Osteocyte (in vitro differentiated cells): Measurements from ENCODE around the gene CSMD2. TPM values are rescaled to one million over a fixed set of nuclear protein-coding genes. Genes with fewer than 3 reads are reported as not detected.

Source experiments
- DNase-seq: peaks from one replicate; pipeline ENCODE4 v3.0.0; 2021; ENCODE audit warnings: mixed read lengths; ENCODE audit not compliant: unreplicated experiment; ENCODE audit errors: extremely low spot score
- H3K27ac Mint-ChIP-seq: one replicate; pipeline ENCODE4 v1.8.0; 2021; ENCODE audit warnings: mild to moderate bottlenecking, mixed read lengths; ENCODE audit not compliant: unreplicated experiment
- H3K27me3 Mint-ChIP-seq: one replicate; pipeline ENCODE4 v1.8.0; 2021; ENCODE audit warnings: mixed read lengths; ENCODE audit not compliant: unreplicated experiment
- H3K36me3 Mint-ChIP-seq: one replicate; pipeline ENCODE4 v1.8.0; 2021; ENCODE audit warnings: mixed read lengths; ENCODE audit not compliant: unreplicated experiment
- H3K4me1 Mint-ChIP-seq: one replicate; pipeline ENCODE4 v1.8.0; 2021; ENCODE audit warnings: mixed read lengths; ENCODE audit not compliant: unreplicated experiment
- H3K4me3 Mint-ChIP-seq: one replicate; pipeline ENCODE4 v1.8.0; 2021; ENCODE audit warnings: mild to moderate bottlenecking, moderate library complexity, mixed read lengths; ENCODE audit not compliant: unreplicated experiment
- H3K9me3 Mint-ChIP-seq: one replicate; pipeline ENCODE4 v1.8.0; 2021; ENCODE audit warnings: mixed read lengths; ENCODE audit not compliant: unreplicated experiment
- CTCF ChIP-seq: fragments of 200-600 bp; sonication (generic); IDR thresholded peaks from 2 replicates; pipeline ENCODE4 v1.5.0; 2021; ENCODE audit warnings: antibody characterized with exemption, mild to moderate bottlenecking, moderate library complexity
- total RNA-seq: library from RNA; stranded (reverse); gene quantifications from 2 replicates; pipeline ENCODE4 v1.2.1, GENCODE V29; 2021

CSMD2 gene
- total RNA-seq, 1 donor from 2014 or later: not detected

GRCh38 chr1:33696311-33696710 lies 468.7 kb downstream of the CSMD2 start:
- Mint-ChIP-seq H3K9me3 (no peaks in the 10 kb centered on the region), H3K27ac (no peak overlapping the region), H3K36me3 (no peaks in the 10 kb centered on the region), H3K27me3 (no peaks in the 10 kb centered on the region), H3K4me1 (no peaks in the 10 kb centered on the region), H3K4me3 (no peak overlapping the region)
- no peak for TF ChIP-seq CTCF
- DNase-seq: peak; percentile 57

GRCh38 chr1:33692206-33693188 lies 472.5 kb downstream of the CSMD2 start:
- no peaks in the 10 kb centered on the region for H3K4me1 Mint-ChIP-seq

GRCh38 chr1:33687000-33687399 lies 478.0 kb downstream of the CSMD2 start:
- H3K4me3 Mint-ChIP-seq: no peak overlapping the region
- no peaks in the 10 kb centered on the region for H3K27me3 Mint-ChIP-seq
- TF ChIP-seq CTCF: no peak
- DNase-seq: no peak
- no peaks in the 10 kb centered on the region for H3K4me1 Mint-ChIP-seq
- no peaks in the 10 kb centered on the region for H3K9me3 Mint-ChIP-seq
- H3K36me3 Mint-ChIP-seq: no peaks in the 10 kb centered on the region
- H3K27ac Mint-ChIP-seq: no peak overlapping the region

More at GRCh38 chr1:33692206-33693188, 472.5 kb downstream of the CSMD2 start:
- Mint-ChIP-seq H3K9me3 (no peaks in the 10 kb centered on the region), H3K27me3 (no peaks in the 10 kb centered on the region), H3K4me3 (no peak overlapping the region), H3K36me3 (no peaks in the 10 kb centered on the region), H3K27ac (no peak overlapping the region)
- TF ChIP-seq CTCF: no peak
- DNase-seq: peak; percentile 69

GRCh38 chr1:33686551-33686950 lies 478.5 kb downstream of the CSMD2 start:
- no peaks in the 10 kb centered on the region for H3K27me3 Mint-ChIP-seq
- DNase-seq: peak; percentile 69
- no peak overlapping the region for H3K4me3 Mint-ChIP-seq
- H3K36me3 Mint-ChIP-seq: no peaks in the 10 kb centered on the region
- H3K9me3 Mint-ChIP-seq: no peaks in the 10 kb centered on the region
- H3K27ac Mint-ChIP-seq: no peak overlapping the region
- no peak for TF ChIP-seq CTCF
- no peaks in the 10 kb centered on the region for H3K4me1 Mint-ChIP-seq

GRCh38 chr1:33685256-33685655 lies 479.8 kb downstream of the CSMD2 start:
- Mint-ChIP-seq H3K36me3 (no peaks in the 10 kb centered on the region), H3K4me1 (no peaks in the 10 kb centered on the region), H3K27me3 (no peaks in the 10 kb centered on the region), H3K27ac (no peak overlapping the region), H3K9me3 (no peaks in the 10 kb centered on the region), H3K4me3 (no peak overlapping the region)
- no peak for DNase-seq
- no peak for TF ChIP-seq CTCF
